ENCODE results near the gene HDAC9. TPM values are rescaled to one million over a fixed set of nuclear protein-coding genes. Genes with fewer than 3 reads are reported as not detected.

Gene HDAC9
- polyA plus RNA-seq, 1 of the 3 experiments (the other 2 are of a cell fraction) = 11.6 TPM

GRCh38 chr7:18644981-18645380 lies 149.4 kb downstream of the HDAC9 start (continued):
- TF ChIP-seq, protein P1, sequence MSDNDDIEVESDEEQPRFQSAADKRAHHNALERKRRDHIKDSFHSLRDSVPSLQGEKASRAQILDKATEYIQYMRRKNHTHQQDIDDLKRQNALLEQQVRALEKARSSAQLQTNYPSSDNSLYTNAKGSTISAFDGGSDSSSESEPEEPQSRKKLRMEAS (IDR thresholded peaks at IDR 0.05; ENCODE audit: low read depth) = no peak
- TF ChIP-seq USF1 (IDR thresholded peaks at IDR 0.05; ENCODE audit: borderline replicate concordance, low read depth) = no peak

DNA sequence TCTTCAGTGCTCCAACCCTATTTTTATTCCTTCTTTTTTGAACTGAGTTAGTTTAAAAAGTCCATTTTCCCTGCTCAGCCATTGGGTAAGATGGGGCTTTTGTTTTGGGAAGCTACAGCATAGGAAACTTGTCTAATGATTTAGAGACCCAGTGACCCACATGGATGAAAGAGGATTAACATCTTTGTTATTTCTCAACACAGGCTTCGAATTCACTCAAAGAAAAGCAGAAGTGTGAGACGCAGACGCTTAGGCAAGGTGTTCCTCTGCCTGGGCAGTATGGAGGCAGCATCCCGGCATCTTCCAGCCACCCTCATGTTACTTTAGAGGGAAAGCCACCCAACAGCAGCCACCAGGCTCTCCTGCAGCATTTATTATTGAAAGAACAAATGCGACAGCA lies 152.0 kb downstream of the HDAC9 start:
- WGBS (ENCODE audit: low lambda C conversion rate) = 86% methylated on average over 5 of the region's 5 CpGs
- no peak overlapping the region for H3K4me3 ChIP-seq (ENCODE audit: low read depth in 2 of 2, low read length in 1 of 2)
- H3K9me2 ChIP-seq = no peaks in the 10 kb centered on the region
- H3K36me3 ChIP-seq (replicated peaks in 1 of 2; ENCODE audit: control insufficient read depth in 1 of 2, insufficient read depth in 2 of 2, low read length in 1 of 2) = peaks cover 77 to 82% of the 10 kb centered on the region in 2 experiments
- peaks cover 12% of the 10 kb centered on the region for H3F3A ChIP-seq (replicated peaks; ENCODE audit: insufficient read depth)
- ChIA-PET CTCF (interaction anchor here (0.6 to 2.2 kb wide), 5 partner anchors 9 to 426 kb away, joined by 3 to 10 read pairs (median 3); no protein-coding TSS in a partner anchor), POLR2A (no interaction called here)
- H2AFZ ChIP-seq (ENCODE audit: low read depth) = no peak overlapping the region
- H3K79me2 ChIP-seq (ENCODE audit: insufficient read depth) = no peaks in the 10 kb centered on the region
- no peaks in the 10 kb centered on the region for H3K9me3 ChIP-seq
- no peaks in the 10 kb centered on the region for H3K27me3 ChIP-seq (ENCODE audit: insufficient read depth)
- H3K4me2 ChIP-seq = no peak overlapping the region
- no peak for TF ChIP-seq GABPA (IDR thresholded peaks at IDR 0.05; ENCODE audit: low read depth)
- no peak for TF ChIP-seq FOXJ3 (CRISPR knock-in tag; IDR thresholded peaks at IDR 0.05)
- TF ChIP-seq FOXM1 (IDR thresholded peaks at IDR 0.05; ENCODE audit: low read depth) = no peak
- TF ChIP-seq RAD21 (IDR thresholded peaks at IDR 0.05; ENCODE audit: low read length) = no peak
- no peak for TF ChIP-seq EP300 (IDR thresholded peaks at IDR 0.05; ENCODE audit: borderline replicate concordance in 1 of 2, low read depth in 1 of 2, low read length in 1 of 2)
- TF ChIP-seq TEAD4 (IDR thresholded peaks at IDR 0.05; ENCODE audit: borderline replicate concordance, insufficient read depth) = no peak
- no peak for TF ChIP-seq USF2 (IDR thresholded peaks at IDR 0.05; ENCODE audit: borderline replicate concordance, low read depth, low read length)
- TF ChIP-seq NRF1 (IDR thresholded peaks at IDR 0.05; ENCODE audit: low read depth, low read length) = no peak
- TF ChIP-seq, protein P2, sequence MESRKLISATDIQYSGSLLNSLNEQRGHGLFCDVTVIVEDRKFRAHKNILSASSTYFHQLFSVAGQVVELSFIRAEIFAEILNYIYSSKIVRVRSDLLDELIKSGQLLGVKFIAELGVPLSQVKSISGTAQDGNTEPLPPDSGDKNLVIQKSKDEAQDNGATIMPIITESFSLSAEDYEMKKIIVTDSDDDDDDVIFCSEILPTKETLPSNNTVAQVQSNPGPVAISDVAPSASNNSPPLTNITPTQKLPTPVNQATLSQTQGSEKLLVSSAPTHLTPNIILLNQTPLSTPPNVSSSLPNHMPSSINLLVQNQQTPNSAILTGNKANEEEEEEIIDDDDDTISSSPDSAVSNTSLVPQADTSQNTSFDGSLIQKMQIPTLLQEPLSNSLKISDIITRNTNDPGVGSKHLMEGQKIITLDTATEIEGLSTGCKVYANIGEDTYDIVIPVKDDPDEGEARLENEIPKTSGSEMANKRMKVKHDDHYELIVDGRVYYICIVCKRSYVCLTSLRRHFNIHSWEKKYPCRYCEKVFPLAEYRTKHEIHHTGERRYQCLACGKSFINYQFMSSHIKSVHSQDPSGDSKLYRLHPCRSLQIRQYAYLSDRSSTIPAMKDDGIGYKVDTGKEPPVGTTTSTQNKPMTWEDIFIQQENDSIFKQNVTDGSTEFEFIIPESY (IDR thresholded peaks at IDR 0.05; ENCODE audit: borderline replicate concordance, low read depth) = no peak
- TF ChIP-seq EZH2phosphoT487 (IDR thresholded peaks at IDR 0.05; ENCODE audit: borderline replicate concordance, low read depth) = no peak
- no peak for TF ChIP-seq NFIC (IDR thresholded peaks at IDR 0.05; ENCODE audit: borderline replicate concordance)
- TF ChIP-seq FOSL2 (IDR thresholded peaks at IDR 0.05; ENCODE audit: borderline replicate concordance, low read depth) = no peak
- no peak for TF ChIP-seq ELF1 (IDR thresholded peaks at IDR 0.05)
- no peak for TF ChIP-seq RXRA (IDR thresholded peaks at IDR 0.05; ENCODE audit: borderline replicate concordance, low read depth)
- TF ChIP-seq JUND (IDR thresholded peaks at IDR 0.05) = no peak
- TF ChIP-seq TCF12 (IDR thresholded peaks at IDR 0.05) = no peak
- no peak for TF ChIP-seq RFX5 (IDR thresholded peaks at IDR 0.05; ENCODE audit: low read length)
- peaks cover 0 to 4% of the 10 kb centered on the region in 2 experiments; a peak in 3 of 4 replicates for H3K4me1 ChIP-seq (ENCODE audit: control insufficient read depth in 1 of 2, insufficient read depth in 2 of 2, low read depth in 1 of 2, low read length in 1 of 2)
- H3K27ac ChIP-seq (ENCODE audit: low read depth in 2 of 2, low read length in 1 of 2) = no peak overlapping the region
- H3K9ac ChIP-seq = no peak overlapping the region
- DNase-seq = no peak
- no peaks in the 10 kb centered on the region for H4K20me1 ChIP-seq (ENCODE audit: insufficient read depth)

Measured in SK-N-SH (cell line).